DND-41 (cell line): ENCODE data around the gene RYR3.

Source experiments
- EZH2 ChIP-seq: IDR thresholded peaks from 3 replicates; pipeline ENCODE4 v1.6.1; 2012; ENCODE audit warnings: borderline replicate concordance, low read depth, mild to moderate bottlenecking, moderate library complexity, low read length, inconsistent platforms; ENCODE audit not compliant: severe bottlenecking
- TF ChIP-seq, protein P1 (sequence below): IDR thresholded peaks from 2 replicates; pipeline ENCODE4 v1.5.1; 2012; ENCODE audit warnings: borderline replicate concordance, low read length, moderate library complexity, mild to moderate bottlenecking; ENCODE audit not compliant: poor library complexity, severe bottlenecking; ENCODE audit errors: extremely low read depth

DNA sequence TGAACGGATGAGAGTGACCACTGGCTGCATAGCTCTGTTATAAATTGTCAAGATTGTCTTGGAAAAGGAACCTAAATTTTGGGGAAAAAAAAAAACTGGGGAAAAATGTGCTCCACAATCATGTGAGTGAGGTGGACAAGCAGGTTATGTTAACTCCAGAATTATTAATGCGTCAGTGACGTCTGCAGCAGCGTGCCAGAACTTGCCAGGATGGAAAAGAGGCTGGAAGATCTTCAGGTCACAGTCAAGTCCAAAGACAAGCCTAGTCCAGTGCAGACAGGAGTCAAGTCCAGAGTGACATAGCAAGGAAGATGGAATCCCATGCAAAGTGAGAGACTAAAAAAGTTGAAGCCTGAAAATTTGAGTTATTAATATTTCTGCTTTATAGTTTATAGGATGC is 140.6 kb downstream of the RYR3 start:
- TF ChIP-seq, protein P1, sequence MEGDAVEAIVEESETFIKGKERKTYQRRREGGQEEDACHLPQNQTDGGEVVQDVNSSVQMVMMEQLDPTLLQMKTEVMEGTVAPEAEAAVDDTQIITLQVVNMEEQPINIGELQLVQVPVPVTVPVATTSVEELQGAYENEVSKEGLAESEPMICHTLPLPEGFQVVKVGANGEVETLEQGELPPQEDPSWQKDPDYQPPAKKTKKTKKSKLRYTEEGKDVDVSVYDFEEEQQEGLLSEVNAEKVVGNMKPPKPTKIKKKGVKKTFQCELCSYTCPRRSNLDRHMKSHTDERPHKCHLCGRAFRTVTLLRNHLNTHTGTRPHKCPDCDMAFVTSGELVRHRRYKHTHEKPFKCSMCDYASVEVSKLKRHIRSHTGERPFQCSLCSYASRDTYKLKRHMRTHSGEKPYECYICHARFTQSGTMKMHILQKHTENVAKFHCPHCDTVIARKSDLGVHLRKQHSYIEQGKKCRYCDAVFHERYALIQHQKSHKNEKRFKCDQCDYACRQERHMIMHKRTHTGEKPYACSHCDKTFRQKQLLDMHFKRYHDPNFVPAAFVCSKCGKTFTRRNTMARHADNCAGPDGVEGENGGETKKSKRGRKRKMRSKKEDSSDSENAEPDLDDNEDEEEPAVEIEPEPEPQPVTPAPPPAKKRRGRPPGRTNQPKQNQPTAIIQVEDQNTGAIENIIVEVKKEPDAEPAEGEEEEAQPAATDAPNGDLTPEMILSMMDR = no peak
- no peak for TF ChIP-seq EZH2
